ENCODE results near the gene CCL18.

The CCL18 gene

DNA sequence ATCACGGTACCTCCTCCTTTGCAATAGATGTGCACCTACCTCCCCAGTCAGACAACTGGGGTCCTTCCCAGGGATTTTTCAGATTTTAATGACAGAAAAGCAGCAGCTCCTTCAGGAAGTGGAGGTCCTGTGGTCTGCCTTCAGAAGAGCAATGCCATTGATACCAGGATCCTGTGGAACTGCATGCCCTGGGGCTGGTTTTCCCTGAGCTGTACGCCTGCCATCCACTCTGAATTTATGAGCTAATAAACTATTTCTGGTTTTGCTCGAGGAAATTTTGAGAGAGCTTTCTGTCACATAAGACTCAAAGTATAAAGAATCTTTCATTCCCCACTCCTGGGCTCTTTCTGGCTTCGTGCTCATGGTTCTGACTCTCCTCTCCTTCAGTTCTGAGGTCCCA lies 36.3 kb upstream of the CCL18 start:
- no peaks in the 10 kb centered on the region for H4K20me1 ChIP-seq (ENCODE audit: control insufficient read depth, insufficient read depth, low read depth, low read length)
- peaks cover 17% of the 10 kb centered on the region for H3K27me3 ChIP-seq (ENCODE audit: control insufficient read depth, low read length)
- no peak overlapping the region for H3K4me3 ChIP-seq (ENCODE audit: low read length)
- no peaks in the 10 kb centered on the region for H3K79me2 ChIP-seq (ENCODE audit: control insufficient read depth, low read length)
- no peak overlapping the region for H3K4me2 ChIP-seq (ENCODE audit: low read length)
- no peaks in the 10 kb centered on the region for H3K36me3 ChIP-seq (ENCODE audit: control insufficient read depth, low read length)
- no peaks in the 10 kb centered on the region for H3K9me2 ChIP-seq (replicated peaks; ENCODE audit: control insufficient read depth, low read length)
- no peaks in the 10 kb centered on the region for H3K4me1 ChIP-seq (ENCODE audit: control insufficient read depth, low read length)
- TF ChIP-seq, protein P1, sequence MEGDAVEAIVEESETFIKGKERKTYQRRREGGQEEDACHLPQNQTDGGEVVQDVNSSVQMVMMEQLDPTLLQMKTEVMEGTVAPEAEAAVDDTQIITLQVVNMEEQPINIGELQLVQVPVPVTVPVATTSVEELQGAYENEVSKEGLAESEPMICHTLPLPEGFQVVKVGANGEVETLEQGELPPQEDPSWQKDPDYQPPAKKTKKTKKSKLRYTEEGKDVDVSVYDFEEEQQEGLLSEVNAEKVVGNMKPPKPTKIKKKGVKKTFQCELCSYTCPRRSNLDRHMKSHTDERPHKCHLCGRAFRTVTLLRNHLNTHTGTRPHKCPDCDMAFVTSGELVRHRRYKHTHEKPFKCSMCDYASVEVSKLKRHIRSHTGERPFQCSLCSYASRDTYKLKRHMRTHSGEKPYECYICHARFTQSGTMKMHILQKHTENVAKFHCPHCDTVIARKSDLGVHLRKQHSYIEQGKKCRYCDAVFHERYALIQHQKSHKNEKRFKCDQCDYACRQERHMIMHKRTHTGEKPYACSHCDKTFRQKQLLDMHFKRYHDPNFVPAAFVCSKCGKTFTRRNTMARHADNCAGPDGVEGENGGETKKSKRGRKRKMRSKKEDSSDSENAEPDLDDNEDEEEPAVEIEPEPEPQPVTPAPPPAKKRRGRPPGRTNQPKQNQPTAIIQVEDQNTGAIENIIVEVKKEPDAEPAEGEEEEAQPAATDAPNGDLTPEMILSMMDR (IDR thresholded peaks at IDR 0.05; ENCODE audit: low read depth, low read length, poor library complexity, severe bottlenecking), result no peak
- no peak for TF ChIP-seq EZH2phosphoT487 (IDR thresholded peaks at IDR 0.05; ENCODE audit: borderline replicate concordance, low read length)
- no peaks in the 10 kb centered on the region for H3F3A ChIP-seq (ENCODE audit: control insufficient read depth, insufficient read depth)
- no peak overlapping the region for H3K27ac ChIP-seq (ENCODE audit: low read depth, low read length)
- H3K9me3 ChIP-seq (ENCODE audit: control insufficient read depth, insufficient read depth, low read length), result no peaks in the 10 kb centered on the region

DNA sequence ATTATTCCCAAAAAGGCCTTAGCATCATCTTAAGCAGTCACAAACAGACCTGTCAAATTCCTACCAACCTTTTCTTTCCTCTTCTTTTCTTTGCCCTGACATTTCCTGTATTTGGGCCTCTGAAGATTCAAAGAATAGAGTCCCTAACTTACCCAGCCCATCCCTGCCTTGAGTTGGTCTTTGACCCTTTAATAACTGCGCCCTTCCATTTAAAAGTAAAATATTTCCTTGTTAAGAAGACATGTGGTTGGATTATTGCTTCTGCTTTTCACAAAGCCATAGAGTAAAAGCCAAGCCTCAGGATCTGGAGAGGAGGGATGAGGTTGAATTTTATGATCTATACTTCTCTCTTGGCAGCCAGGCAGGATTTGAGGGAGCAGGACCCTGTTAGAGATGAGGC lies 33.1 kb upstream of the CCL18 start:
- TF ChIP-seq EZH2phosphoT487 (IDR thresholded peaks at IDR 0.05; ENCODE audit: borderline replicate concordance, low read length), result no peak
- TF ChIP-seq, protein P1 (IDR thresholded peaks at IDR 0.05; ENCODE audit: low read depth, low read length, poor library complexity, severe bottlenecking), result no peak
- Histone ChIP-seq H3K4me3 (ENCODE audit: low read length) (no peak overlapping the region), H3K36me3 (ENCODE audit: control insufficient read depth, low read length) (no peaks in the 10 kb centered on the region), H3K9me3 (ENCODE audit: control insufficient read depth, insufficient read depth, low read length) (no peaks in the 10 kb centered on the region), H3K9me2 (replicated peaks; ENCODE audit: control insufficient read depth, low read length) (no peaks in the 10 kb centered on the region), H3K4me1 (ENCODE audit: control insufficient read depth, low read length) (peaks cover 5% of the 10 kb centered on the region; the same call in 1 of the 2 replicates), H3K27me3 (ENCODE audit: control insufficient read depth, low read length) (peaks cover 37% of the 10 kb centered on the region), H3F3A (ENCODE audit: control insufficient read depth, insufficient read depth) (no peaks in the 10 kb centered on the region), H3K79me2 (ENCODE audit: control insufficient read depth, low read length) (no peaks in the 10 kb centered on the region), H3K27ac (ENCODE audit: low read depth, low read length) (no peak overlapping the region), H3K4me2 (ENCODE audit: low read length) (no peak overlapping the region), H4K20me1 (ENCODE audit: control insufficient read depth, insufficient read depth, low read depth, low read length) (no peaks in the 10 kb centered on the region)

DNA sequence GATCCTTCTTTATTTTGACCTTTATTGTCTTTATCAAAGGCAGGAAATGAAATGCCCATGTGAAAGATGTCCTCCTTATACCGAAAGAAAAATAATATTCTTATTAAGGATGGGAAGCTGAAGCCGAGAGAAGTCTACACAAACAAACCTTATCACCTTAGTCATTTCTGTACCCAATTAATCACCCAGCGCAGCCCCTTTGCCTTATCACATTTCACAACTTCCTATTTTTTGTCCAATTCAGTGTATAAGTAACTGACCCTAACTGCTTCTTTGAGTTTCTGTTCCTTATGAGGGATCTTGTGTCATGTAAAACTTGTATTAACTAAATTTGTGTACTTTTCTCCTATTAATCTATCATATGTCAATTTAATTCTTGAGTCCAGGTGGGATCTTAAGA lies 29.9 kb upstream of the CCL18 start:
- peaks cover 31% of the 10 kb centered on the region for H3K27me3 ChIP-seq (ENCODE audit: control insufficient read depth, low read length)
- H3K9me3 ChIP-seq (ENCODE audit: control insufficient read depth, insufficient read depth, low read length), result no peaks in the 10 kb centered on the region
- no peaks in the 10 kb centered on the region for H3K9me2 ChIP-seq (replicated peaks; ENCODE audit: control insufficient read depth, low read length)
- H3K79me2 ChIP-seq (ENCODE audit: control insufficient read depth, low read length), result no peaks in the 10 kb centered on the region
- no peaks in the 10 kb centered on the region for H3K36me3 ChIP-seq (ENCODE audit: control insufficient read depth, low read length)
- no peak overlapping the region for H3K4me3 ChIP-seq (ENCODE audit: low read length)
- H3K27ac ChIP-seq (ENCODE audit: low read depth, low read length), result no peak overlapping the region
- H3F3A ChIP-seq (ENCODE audit: control insufficient read depth, insufficient read depth), result no peaks in the 10 kb centered on the region
- H3K4me2 ChIP-seq (ENCODE audit: low read length), result no peak overlapping the region
- H4K20me1 ChIP-seq (ENCODE audit: control insufficient read depth, insufficient read depth, low read depth, low read length), result no peaks in the 10 kb centered on the region
- peaks cover 7% of the 10 kb centered on the region; the same call in 1 of the 2 replicates for H3K4me1 ChIP-seq (ENCODE audit: control insufficient read depth, low read length)
- TF ChIP-seq EZH2phosphoT487 (IDR thresholded peaks at IDR 0.05; ENCODE audit: borderline replicate concordance, low read length), result no peak
- TF ChIP-seq, protein P1 (IDR thresholded peaks at IDR 0.05; ENCODE audit: low read depth, low read length, poor library complexity, severe bottlenecking), result no peak

Data from DOHH2 (cell line).